ENCODE results near the gene LAMA2.

DNA sequence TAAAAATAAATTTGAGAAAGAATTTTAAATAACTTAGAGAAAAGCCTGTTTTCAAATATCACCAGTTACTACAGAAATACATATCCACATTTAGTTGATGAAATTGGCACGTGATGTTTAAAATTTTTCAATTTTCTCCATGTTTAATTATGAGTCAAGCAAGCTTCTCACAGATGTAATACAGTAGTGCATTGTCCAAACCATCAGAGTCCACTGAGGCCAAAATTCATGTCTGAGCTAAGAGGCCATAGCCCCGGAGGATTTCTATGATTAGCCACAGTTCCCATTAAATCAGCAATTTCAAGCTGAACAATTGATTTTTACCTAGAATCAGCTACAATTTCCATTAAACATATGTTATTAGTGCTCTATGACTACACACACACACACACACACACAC, 387.0 kb downstream of the LAMA2 start:
- no peak for TF ChIP-seq PRDM15 (CRISPR knock-in tag; IDR thresholded peaks at IDR 0.05)
- TF ChIP-seq ZNF543 (CRISPR knock-in tag; IDR thresholded peaks at IDR 0.05), result no peak
- no peak for TF ChIP-seq ZNF101 (CRISPR knock-in tag; IDR thresholded peaks at IDR 0.05; ENCODE audit: borderline replicate concordance, low read depth)
- no peak for TF ChIP-seq SUZ12 (IDR thresholded peaks at IDR 0.05; ENCODE audit: low read depth, low read length)

Measured in HepG2 (cell line).